Measurements from ENCODE around the gene APBA3.
"Not testable (repeated sequence)": the region's sequence is repeated elsewhere in the genome, so short reads cannot be mapped to it uniquely, and the experiment has no call there.

The APBA3 gene

DNA sequence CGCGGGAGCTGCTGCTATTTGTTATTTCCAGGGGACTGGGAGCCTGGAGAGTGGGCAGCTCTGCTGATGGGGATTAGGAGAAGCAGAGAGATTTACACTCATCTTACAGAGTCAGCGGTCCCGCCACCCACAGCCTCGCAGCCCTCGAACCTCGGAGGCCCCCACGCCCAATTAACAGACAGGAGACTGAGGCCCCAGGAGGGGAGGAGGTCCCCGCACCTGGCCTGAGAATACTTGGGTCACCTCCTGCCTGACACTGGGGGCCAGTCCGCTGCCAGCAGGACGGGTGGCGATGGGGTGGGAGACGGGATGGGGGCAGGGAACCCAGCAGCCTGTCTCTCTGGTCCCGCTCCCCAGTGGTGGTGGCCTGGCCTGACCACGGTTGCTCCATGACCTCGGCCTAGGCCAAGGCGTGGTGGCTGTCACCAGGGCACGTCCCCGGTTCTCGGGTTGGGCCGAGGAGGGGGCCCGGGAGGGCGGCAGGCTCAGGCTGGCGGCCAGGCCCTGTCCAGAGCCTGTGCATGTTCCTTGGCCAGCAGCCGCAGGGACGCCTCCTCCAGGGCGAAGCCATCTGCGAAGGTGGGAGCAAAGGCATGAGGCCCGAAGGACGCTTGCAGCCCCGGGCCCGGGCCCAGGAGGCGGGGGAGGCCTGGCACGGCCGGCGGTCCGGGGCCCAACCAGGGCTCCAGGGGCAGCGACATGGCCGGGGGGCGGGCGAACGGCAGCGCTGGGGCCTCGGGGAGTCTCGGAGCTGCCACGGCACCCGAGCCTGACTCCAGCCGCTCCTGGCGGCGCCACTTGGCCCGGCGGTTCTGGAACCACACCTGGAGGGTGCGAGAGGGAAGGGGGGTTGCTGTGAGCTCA, 8.9 kb upstream of the APBA3 start:
- DNase-seq = no peak

- no peak for DNase-seq
Observed at GRCh38 chr19:3769494-3769893, 8.0 kb upstream of the APBA3 start.

- DNase-seq = no peak
Observed at GRCh38 chr19:3768748-3769099, 7.2 kb upstream of the APBA3 start.

DNA sequence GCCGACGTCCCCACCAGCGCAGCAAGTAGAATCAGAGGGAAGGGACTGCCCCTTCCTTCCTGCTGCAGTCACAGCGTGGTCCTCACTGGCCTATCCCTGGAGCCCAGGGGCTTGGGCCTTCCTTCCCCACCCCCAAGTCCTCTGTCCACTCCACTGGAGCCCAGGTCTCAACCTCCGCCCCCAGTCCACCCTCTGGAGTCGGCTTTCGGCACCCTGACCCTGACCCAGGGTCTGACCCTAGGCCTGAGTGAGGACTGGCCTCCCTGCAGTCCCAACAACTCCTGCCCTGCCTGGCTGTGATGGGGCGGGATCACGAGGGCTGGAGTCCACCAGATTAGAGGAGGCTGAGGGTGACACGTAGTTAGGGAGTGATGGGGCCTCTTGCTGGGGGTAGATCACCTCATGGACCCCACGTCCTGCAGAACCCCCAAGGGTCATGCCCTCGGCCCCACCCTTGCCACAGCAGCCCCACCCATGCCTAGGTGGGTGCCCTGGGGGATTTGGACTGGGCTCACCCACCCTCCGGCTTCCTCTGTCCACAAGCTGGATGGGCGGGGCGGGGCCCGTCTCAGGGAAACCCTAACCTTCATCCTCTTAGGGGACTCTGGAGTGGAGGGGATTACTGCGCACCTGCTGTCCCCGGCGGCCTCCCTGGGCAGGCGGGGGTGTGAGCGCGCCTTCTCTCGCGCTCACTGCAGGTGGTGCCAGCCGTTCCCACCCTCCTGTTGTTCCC, 6.7 kb upstream of the APBA3 start:
- no peak for DNase-seq

DNA sequence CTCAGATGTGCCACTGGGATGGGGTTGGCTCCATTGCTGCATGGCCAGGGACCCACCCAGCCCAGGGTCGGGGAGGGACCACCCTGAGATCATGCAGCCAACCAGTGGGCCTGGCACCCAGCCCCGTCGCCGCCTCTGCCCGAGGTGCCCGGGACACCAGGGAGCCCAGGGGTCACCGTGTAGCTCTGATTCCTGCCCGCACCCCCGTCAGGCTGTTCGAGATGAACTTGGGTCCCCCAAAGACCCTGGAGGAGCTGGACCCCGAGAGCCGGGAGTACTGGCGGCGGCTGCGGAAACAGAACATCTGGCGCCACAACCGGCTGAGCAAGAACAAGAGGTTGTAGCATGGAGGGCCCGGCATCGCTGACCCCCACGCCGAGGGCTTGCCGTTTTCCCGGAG, 5.6 kb upstream of the APBA3 start:
- no peak for DNase-seq

- DNase-seq = no peak
Observed at GRCh38 chr19:3766520-3766919, 5.0 kb upstream of the APBA3 start.

DNA sequence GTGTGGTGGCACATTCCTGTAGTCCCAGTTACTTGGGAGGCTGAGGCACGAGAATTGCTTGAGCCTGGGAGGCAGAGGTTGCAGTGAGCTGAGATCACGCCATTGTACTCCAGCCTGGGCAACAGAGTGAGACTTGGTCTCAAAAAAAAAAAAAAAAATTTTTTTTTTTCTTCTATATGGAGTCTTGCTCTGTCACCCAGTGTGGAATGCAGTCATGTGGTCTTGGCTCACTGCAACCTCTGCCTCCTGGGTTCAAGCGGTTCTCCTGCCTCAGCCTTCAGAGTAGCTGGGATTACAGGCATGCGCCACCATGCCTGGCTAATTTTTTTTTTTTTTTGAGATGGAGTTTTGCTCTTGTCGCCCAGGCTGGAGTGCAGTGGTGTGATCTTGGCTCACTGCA, 4.3 kb upstream of the APBA3 start:
- DNase-seq = not testable (repeated sequence)

GRCh38 chr19:3765121-3765520, 3.6 kb upstream of the APBA3 start:
- DNase-seq = no peak

DNA sequence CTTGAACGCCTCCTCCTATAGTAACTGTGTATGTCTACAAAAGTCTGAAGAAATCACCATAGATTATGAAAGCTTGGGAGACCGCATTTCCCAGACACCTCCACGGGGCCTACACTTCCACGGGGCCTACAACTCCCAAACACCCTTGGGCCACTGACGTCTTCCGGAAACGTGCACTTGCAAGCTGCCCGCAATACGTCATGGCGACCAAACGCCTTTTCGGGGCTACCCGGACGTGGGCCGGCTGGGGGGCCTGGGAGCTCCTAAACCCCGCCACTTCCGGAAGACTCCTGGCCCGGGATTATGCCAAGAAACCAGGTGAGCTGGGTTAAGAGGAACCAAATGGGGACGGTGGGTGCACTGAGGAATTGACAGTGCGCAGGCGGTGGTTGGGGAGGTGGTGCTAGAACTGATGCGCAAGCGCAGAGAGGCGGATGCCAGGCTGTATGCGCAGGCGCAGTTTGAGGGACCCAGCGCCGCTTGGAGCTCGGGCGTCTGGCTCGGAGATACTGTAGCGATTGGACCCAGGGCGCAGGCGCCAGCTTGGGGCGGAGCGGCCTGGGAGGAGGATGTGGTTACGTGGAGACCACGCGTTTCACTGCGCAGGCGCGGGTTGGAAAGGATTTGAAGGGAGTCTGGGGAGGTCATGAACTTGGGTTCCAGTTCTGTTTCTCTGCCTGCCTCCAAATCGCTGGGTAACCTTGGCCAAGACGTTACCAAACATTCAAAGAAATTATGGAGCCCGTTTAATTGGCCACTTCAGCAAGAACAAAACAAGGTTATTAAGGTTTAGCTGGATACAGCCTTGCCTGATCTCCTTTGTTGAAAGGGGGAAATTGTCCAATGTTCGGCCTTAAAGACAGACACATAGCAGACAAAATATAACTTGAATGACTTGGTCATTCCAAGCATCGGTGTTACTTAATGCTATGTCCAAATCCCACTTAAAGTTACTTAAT, 1.3 kb upstream of the APBA3 start, which contains the start of gene MRPL54:
TSS of gene MRPL54 (plus strand) at position 182 of the 959 bp plus-strand sequence. CDS start at position 201, 19 bp downstream.
- peak; percentile 98 for DNase-seq

GRCh38 chr19:3762130-3762473, 610 bp upstream of the APBA3 start:
- DNase-seq = no peak

GRCh38 chr19:3760871-3761361, 576 bp downstream of the APBA3 start:
- DNase-seq = no peak

DNA sequence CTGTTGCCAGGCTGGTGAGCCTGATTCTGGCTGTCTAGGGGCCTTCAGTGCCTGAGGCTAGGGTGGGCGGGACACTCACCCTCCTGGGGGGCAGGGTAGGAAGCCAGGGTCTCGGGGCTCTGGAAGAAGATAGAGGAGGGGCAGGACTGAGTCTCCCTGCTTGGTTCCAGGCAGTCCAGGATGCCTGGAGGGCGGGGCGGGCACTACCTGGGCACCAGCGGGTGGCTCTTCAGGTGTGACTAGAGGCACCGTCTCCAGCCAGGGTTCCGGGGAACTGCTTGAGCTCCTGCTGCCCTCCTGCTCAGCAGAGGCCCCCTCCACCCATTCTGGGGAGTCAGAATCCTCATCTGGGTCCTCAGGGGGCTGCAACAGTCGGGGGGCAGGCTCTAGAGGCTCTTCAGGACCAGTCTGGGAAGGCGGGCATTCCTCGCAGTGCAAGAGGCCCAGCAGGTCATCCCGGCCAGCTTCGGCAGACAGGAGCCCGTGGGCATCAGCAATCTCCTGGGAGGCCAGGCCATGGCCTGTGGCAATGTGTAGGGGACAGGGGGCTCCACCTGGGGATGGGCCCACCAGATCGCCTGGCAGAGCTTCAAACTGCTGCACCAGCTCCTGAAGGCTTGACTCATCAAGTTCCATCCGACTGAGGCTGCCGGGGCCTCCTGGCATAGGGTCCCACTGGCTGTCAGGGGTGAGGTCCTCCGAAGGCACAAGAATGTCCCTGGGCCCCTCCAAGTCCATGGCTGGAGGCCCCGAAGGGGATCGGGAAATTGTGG, 1.8 kb downstream of the APBA3 start:
- DNase-seq = no peak

- DNase-seq = not testable (repeated sequence)
Observed at GRCh38 chr19:3758297-3758696, 3.2 kb downstream of the APBA3 start.

GRCh38 chr19:3757705-3758104, 3.8 kb downstream of the APBA3 start:
- not testable (repeated sequence) for DNase-seq

GRCh38 chr19:3753631-3754410, 7.7 kb downstream of the APBA3 start:
- DNase-seq = no peak

DNA sequence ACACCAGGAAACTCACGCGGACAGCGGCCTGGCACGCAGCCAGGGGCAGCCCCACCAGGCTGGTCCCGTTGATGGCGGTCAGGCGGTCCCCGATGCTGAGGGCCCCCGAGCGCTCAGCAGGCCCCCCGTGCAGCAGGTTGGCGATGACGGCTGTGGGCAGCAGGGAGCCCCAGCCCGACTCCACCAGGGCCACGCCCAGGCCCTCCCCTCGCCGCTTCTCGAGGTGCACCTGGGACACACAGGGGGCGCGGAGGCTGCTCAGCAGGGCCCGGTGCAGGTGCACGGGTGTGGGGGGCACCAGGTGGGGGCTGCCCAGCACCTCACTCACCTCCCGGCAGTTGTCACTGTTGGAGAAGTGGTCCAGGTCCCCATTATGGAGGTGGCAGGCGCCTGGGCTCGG, 9.0 kb downstream of the APBA3 start:
- no peak for DNase-seq

DNA sequence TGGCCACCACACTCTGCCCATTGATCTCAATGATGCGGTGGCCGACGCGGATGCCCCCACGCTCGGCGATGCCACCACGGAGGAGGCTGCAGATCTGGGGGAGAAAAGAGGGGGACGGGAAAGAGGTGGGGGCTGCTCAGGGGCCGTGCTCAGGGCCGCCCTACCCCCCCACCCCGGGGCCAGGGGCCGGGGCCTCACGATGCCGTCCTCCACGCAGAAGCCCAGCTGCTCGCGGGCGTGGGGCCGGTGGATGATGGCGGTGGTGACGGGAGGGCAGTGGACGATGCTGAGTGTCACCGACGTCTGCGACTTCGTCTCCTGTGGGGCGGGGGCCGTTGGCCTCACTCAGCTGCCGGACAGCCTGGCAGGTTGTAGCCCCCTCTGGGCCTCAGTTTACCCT, 10.3 kb downstream of the APBA3 start:
- no peak for DNase-seq

- DNase-seq = no peak
Observed at GRCh38 chr19:3750211-3750610, 11.3 kb downstream of the APBA3 start.

- no peak for DNase-seq
Observed at GRCh38 chr19:3748965-3749364, 12.5 kb downstream of the APBA3 start.

DNA sequence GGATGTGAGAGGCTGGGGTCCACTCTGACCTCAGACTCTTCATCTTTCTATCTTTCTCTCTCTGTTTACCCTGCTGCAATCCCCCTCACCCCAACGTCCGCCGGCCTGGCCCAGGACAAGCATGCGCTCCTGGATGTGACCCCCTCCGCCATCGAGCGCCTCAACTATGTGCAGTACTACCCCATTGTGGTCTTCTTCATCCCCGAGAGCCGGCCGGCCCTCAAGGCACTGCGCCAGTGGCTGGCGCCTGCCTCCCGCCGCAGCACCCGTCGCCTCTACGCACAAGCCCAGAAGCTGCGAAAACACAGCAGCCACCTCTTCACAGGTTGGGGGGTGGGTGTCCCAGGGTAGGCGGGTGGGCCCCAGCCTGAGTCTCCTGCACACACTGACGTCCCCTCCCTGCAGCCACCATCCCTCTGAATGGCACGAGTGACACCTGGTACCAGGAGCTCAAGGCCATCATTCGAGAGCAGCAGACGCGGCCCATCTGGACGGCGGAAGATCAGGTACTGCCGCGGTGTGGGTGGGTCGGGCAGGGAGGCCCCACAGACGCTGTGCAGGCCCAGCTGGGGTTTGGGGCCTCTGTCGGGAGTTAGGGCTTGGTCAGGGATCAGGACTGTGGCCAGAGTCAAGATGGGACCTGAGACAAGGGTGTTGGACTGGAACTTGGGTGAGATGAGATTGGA, 15.0 kb downstream of the APBA3 start:
- no peak for DNase-seq

Data from COR-L47 (cell line).